Hepatocyte (in vitro differentiated cells): ENCODE measurements around the gene FAM229B.

Experiments
- EZH2 ChIP-seq: fragments of 200-600 bp; sonication (generic); IDR thresholded peaks from 2 replicates; pipeline ENCODE4 v1.6.1; 2016; ENCODE audit warnings: antibody characterized with exemption, mild to moderate bottlenecking, borderline replicate concordance
- EZH2phosphoT487 ChIP-seq: fragments of 200-600 bp; sonication (generic); IDR thresholded peaks from one replicate; pipeline ENCODE4 v1.6.1; 2018; ENCODE audit warnings: antibody characterized with exemption, mild to moderate bottlenecking, low read depth, moderate library complexity; ENCODE audit not compliant: unreplicated experiment, severe bottlenecking
- TF ChIP-seq, protein P1 (sequence below): fragments of 200-600 bp; sonication (generic); IDR thresholded peaks from 2 replicates; pipeline ENCODE4 v1.5.1; 2016; ENCODE audit warnings: antibody characterized with exemption, mild to moderate bottlenecking; ENCODE audit not compliant: poor library complexity

DNA sequence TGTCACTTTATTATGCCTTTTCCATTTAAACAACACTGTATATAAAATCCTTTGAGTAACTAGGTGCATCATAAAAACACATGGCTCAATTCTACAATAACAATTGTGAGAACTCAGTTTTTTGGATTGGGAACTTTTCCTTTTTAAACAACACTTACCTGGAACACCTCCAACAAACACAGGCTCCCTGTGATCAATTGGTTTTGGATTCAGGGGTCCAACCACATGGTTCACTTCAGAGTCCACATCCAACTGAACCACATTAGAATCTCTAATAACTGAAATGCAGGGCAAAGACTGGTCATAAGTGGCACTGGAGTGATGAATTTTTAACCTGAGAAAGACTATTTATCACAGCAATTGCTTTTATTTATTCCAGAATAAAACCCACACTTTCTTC is 26.5 kb downstream of the FAM229B start:
- no peak for TF ChIP-seq EZH2
- TF ChIP-seq, protein P1, sequence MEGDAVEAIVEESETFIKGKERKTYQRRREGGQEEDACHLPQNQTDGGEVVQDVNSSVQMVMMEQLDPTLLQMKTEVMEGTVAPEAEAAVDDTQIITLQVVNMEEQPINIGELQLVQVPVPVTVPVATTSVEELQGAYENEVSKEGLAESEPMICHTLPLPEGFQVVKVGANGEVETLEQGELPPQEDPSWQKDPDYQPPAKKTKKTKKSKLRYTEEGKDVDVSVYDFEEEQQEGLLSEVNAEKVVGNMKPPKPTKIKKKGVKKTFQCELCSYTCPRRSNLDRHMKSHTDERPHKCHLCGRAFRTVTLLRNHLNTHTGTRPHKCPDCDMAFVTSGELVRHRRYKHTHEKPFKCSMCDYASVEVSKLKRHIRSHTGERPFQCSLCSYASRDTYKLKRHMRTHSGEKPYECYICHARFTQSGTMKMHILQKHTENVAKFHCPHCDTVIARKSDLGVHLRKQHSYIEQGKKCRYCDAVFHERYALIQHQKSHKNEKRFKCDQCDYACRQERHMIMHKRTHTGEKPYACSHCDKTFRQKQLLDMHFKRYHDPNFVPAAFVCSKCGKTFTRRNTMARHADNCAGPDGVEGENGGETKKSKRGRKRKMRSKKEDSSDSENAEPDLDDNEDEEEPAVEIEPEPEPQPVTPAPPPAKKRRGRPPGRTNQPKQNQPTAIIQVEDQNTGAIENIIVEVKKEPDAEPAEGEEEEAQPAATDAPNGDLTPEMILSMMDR: no peak
- no peak for TF ChIP-seq EZH2phosphoT487
